ENCODE results near the gene SLC35E4. TPM values are rescaled to one million over a fixed set of nuclear protein-coding genes. Genes with fewer than 3 reads are reported as not detected.
"Not testable (repeated sequence)": the region's sequence is repeated elsewhere in the genome, so short reads cannot be mapped to it uniquely, and the experiment has no call there.

Gene SLC35E4
- 0.96 TPM for polyA plus RNA-seq (2012; ENCODE audit: insufficient read depth, insufficient read length)

GRCh38 chr22:30635273-30636225 lies at the start of gene SLC35E4:
TSS of gene SLC35E4 (plus strand) at chr22:30635781. CDS start at chr22:30636451, 670 bp downstream.
- peak; percentile 71 for DNase-seq (ENCODE audit: low read depth, low spot score)
- H3K4me3 ChIP-seq (ENCODE audit: low read length): peak within 1 kb of the TSS; percentile 47

GRCh38 chr22:30586414-30586813 lies 49.2 kb upstream of the SLC35E4 start:
- H3K4me3 ChIP-seq (ENCODE audit: low read length): no peak overlapping the region
- DNase-seq (ENCODE audit: low read depth, low spot score): no peak

GRCh38 chr22:30591191-30591587 lies 44.4 kb upstream of the SLC35E4 start:
- no peak for DNase-seq (ENCODE audit: low read depth, low spot score)

GRCh38 chr22:30591588-30592359 lies 43.8 kb upstream of the SLC35E4 start, which contains the start of gene PES1:
TSS of gene PES1 (minus strand) at chr22:30591910. CDS start at chr22:30591833, 77 bp downstream.
- peak within 1 kb of the TSS; percentile 100 for H3K4me3 ChIP-seq (ENCODE audit: low read length)
- peak; percentile 99 for DNase-seq (ENCODE audit: low read depth, low spot score)

More at GRCh38 chr22:30591191-30591587, 44.4 kb upstream of the SLC35E4 start:
- H3K4me3 ChIP-seq (ENCODE audit: low read length): peak overlapping the region; percentile 100

- not testable (repeated sequence) for DNase-seq (ENCODE audit: low read depth, low spot score)
- peak overlapping the region; percentile 6; the same call in 1 of the 2 replicates for H3K4me3 ChIP-seq (ENCODE audit: low read length)
These were observed 43.2 kb upstream of the SLC35E4 start for GRCh38 chr22:30592360-30592713.

- DNase-seq (ENCODE audit: low read depth, low spot score): no peak
- no peak overlapping the region for H3K4me3 ChIP-seq (ENCODE audit: low read length)
These were observed 39.4 kb upstream of the SLC35E4 start for GRCh38 chr22:30596199-30596598.

GRCh38 chr22:30596886-30597285 lies 38.7 kb upstream of the SLC35E4 start:
- no peak overlapping the region for H3K4me3 ChIP-seq (ENCODE audit: low read length)
- DNase-seq (ENCODE audit: low read depth, low spot score): no peak

- no peak overlapping the region for H3K4me3 ChIP-seq (ENCODE audit: low read length)
- DNase-seq (ENCODE audit: low read depth, low spot score): no peak
These were observed 36.6 kb upstream of the SLC35E4 start for GRCh38 chr22:30598986-30599385.

- DNase-seq (ENCODE audit: low read depth, low spot score): no peak
- no peak overlapping the region for H3K4me3 ChIP-seq (ENCODE audit: low read length)
These were observed 34.7 kb upstream of the SLC35E4 start for GRCh38 chr22:30600921-30601320.

- no peak overlapping the region for H3K4me3 ChIP-seq (ENCODE audit: low read length)
- DNase-seq (ENCODE audit: low read depth, low spot score): no peak
These were observed 34.1 kb upstream of the SLC35E4 start for GRCh38 chr22:30601464-30601863.

- no peak overlapping the region for H3K4me3 ChIP-seq (ENCODE audit: low read length)
- peak; percentile 43 for DNase-seq (ENCODE audit: low read depth, low spot score)
These were observed 33.5 kb upstream of the SLC35E4 start for GRCh38 chr22:30602049-30602448.

- no peak for DNase-seq (ENCODE audit: low read depth, low spot score)
- H3K4me3 ChIP-seq (ENCODE audit: low read length): no peak overlapping the region
These were observed 31.8 kb upstream of the SLC35E4 start for GRCh38 chr22:30603801-30604200.

- DNase-seq (ENCODE audit: low read depth, low spot score): no peak
- H3K4me3 ChIP-seq (ENCODE audit: low read length): no peak overlapping the region
These were observed 30.9 kb upstream of the SLC35E4 start for GRCh38 chr22:30604723-30605122.

GRCh38 chr22:30605449-30606110 lies 30.0 kb upstream of the SLC35E4 start:
- H3K4me3 ChIP-seq (ENCODE audit: low read length): no peak overlapping the region

GRCh38 chr22:30606455-30607299 lies 28.9 kb upstream of the SLC35E4 start, which contains the start of gene TCN2:
TSS of gene TCN2 (plus strand) at chr22:30607174. CDS start at chr22:30607332, 158 bp downstream.
- DNase-seq (ENCODE audit: low read depth, low spot score): no peak
- no peak within 1 kb of the TSS for H3K4me3 ChIP-seq (ENCODE audit: low read length)

More at GRCh38 chr22:30605449-30606110, 30.0 kb upstream of the SLC35E4 start:
- no peak for DNase-seq (ENCODE audit: low read depth, low spot score)

- H3K4me3 ChIP-seq (ENCODE audit: low read length): no peak overlapping the region
- DNase-seq (ENCODE audit: low read depth, low spot score): no peak
These were observed 28.2 kb upstream of the SLC35E4 start for GRCh38 chr22:30607300-30607930.

GRCh38 chr22:30607939-30608338 lies 27.6 kb upstream of the SLC35E4 start:
- DNase-seq (ENCODE audit: low read depth, low spot score): no peak
- H3K4me3 ChIP-seq (ENCODE audit: low read length): no peak overlapping the region
